Heart left ventricle (tissue), 16 donors: ENCODE measurements around the gene NPC1L1. TPM values are rescaled to one million over a fixed set of nuclear protein-coding genes. Genes with fewer than 3 reads are reported as not detected.
"Not testable (repeated sequence)": the region's sequence is repeated elsewhere in the genome, so short reads cannot be mapped to it uniquely, and the experiment has no call there.

Source experiments
- ATAC-seq, 4 donors: fragments of 200-7000 bp; cut with Tn5 transposase; one replicate each; pipeline ENCODE4 v1.9.1; 2020 to 2022; ENCODE audit warnings: moderate library complexity in 4 of 4, mild to moderate bottlenecking in 3 of 4, moderate number of reproducible peaks in 1 of 4
- DNase-seq, 5 donors: peaks; one replicate each; pipeline ENCODE4 v3.0.0-alpha.2; 2020
- H3K27ac ChIP-seq, 12 donors: fragments of 200-600 bp; sonication (generic) in 4 of 12; one replicate each; pipeline versions ENCODE4 v1.5.0 to v1.8.0; 2016 to 2022; ENCODE audit warnings: mild to moderate bottlenecking in 2 of 12
- H3K27me3 ChIP-seq, 9 donors: fragments of 200-600 bp; sonication (generic) in 2 of 9; one replicate each; pipeline versions ENCODE4 v1.5.1 to v1.8.0; 2016 to 2022; ENCODE audit warnings: mild to moderate bottlenecking in 3 of 9
- H3K36me3 ChIP-seq, 9 donors: fragments of 200-600 bp; sonication (generic) in 2 of 9; one replicate each; pipeline versions ENCODE4 v1.5.0 to v1.8.0; 2018 to 2022; ENCODE audit warnings: mild to moderate bottlenecking in 2 of 9
- H3K4me1 ChIP-seq, 12 donors: fragments of 200-600 bp; sonication (generic) in 4 of 12; one replicate each; pipeline versions ENCODE4 v1.5.0 to v1.8.0; 2016 to 2022; ENCODE audit warnings: mild to moderate bottlenecking in 3 of 12
- H3K4me3 ChIP-seq, 12 donors: fragments of 200-600 bp; sonication (generic) in 4 of 12; one replicate each; pipeline versions ENCODE4 v1.5.0 to v1.8.0; 2017 to 2022; ENCODE audit warnings: mild to moderate bottlenecking in 9 of 12, moderate library complexity in 4 of 12
- H3K9me3 ChIP-seq, 12 donors: fragments of 200-600 bp; sonication (generic) in 4 of 12; one replicate each; pipeline versions ENCODE4 v1.5.0 to v1.8.0; 2016 to 2022; ENCODE audit warnings: mild to moderate bottlenecking in 1 of 12
- CTCF ChIP-seq, 12 donors: fragments of 200-600 bp; sonication (generic) in 4 of 12; IDR thresholded peaks; one replicate each; pipeline versions ENCODE4 v1.5.0 to v1.8.0; 2018 to 2022; ENCODE audit warnings: antibody characterized with exemption in 12 of 12, mild to moderate bottlenecking in 5 of 12
- POLR2A ChIP-seq, 2 donors: fragments of 450-650 bp; IDR thresholded peaks; one replicate each; pipeline ENCODE4 v1.6.1; 2017; ENCODE audit warnings: antibody characterized with exemption in 2 of 2, mild to moderate bottlenecking in 2 of 2, moderate library complexity in 2 of 2
- WGBS, 4 donors: extraction: QIAGEN DNeasy Blood & Tissue Kit in 2 of 4; methylation state at CpG; one replicate each; pipeline versions ENCODE4 v1.1.5 to v1.1.7; 2013 to 2018; 5-methylcytosine and 5-hydroxymethylcytosine counted together
- intact Hi-C, 10 donors: fragments of 100-400 bp; cut with DNase I; formaldehyde crosslinking; loops; one replicate each; pipeline versions ENCODE4 v1.11.1 to v1.14.2; 2022
- polyA plus RNA-seq, 2 donors: library from polyadenylated mRNA; stranded (reverse); fragments of 200-250 nt; gene quantifications; one replicate each; pipeline ENCODE4 v1.2.3, GENCODE V29; 2013
- total RNA-seq, 9 donors: library from RNA; depleted of rRNA in 2 of 9; stranded (reverse); fragments of >200 nt in 2 of 9; fragmentation: NEBNext Ultra II Directional in 3 of 9; extraction: Animal tissue kit (Norgen Biotek cat#: 25700) in 3 of 9; gene quantifications; one replicate each; pipeline versions ENCODE4 v1.1.0 to v1.2.4, GENCODE V29; 2016 to 2023
- donor health status: ischemic (EF 13 %, LVEDD 7.1; RV severe dilation, severe dysfunction).
- donor health status: healthy with polysubstance abuse.
- donor health status: DM: no; HTN: yes; CAD: no.
- donor health status: DM: no; HTN: no; CAD: no.
- donor health status: ischemic (EF 25% LVEDD 6.9; RV normal size, moderate dysfunction).
- donor health status: ischemic (EF 25% LVEDD 5.7; RV mildly dilated, moderate dysfunction).
- donor health status: healthy.
- donor health status: DM: yes; HTN: yes; CAD: no.
- donor health status: ischemic (EF 35%, LVEDD 5.7; RV mildly dilated, moderate dysfunction).
- donor health status: nonischemic (EF 11% LVEDD 7.7; RV severe dilation, severe dysfunction).
- donor health status: DM: yes; HTN: yes; CAD: no.
- donor health status: PGD.
- donor health status: ischemic (EF 29% LVEDD 5.4; RV normal size, mild dysfunction).
- donor health status: nonischemic (EF 23%, LVEDD 6.1; RV moderate dilation, normal function).

Gene NPC1L1
- total and polyA plus RNA-seq, 11 donors = 0.03 to 0.25 (median 0.13) TPM; not detected in 4

GRCh38 chr7:44512736-44513135, 28.4 kb downstream of the NPC1L1 start:
- WGBS, 4 donors = 82 to 87% (median 85%) methylated on average over 7 of the region's 7 CpGs
- Histone ChIP-seq H3K27me3 (no peaks in the 10 kb centered on the region), H3K4me3 (no peak overlapping the region), H3K27ac (no peak overlapping the region), H3K9me3 (peaks cover 0 to 7% (median 0%) of the 10 kb centered on the region in 12 donors), H3K36me3 (no peaks in the 10 kb centered on the region), H3K4me1 (no peaks in the 10 kb centered on the region)
- intact Hi-C loops = no loop called here
- no peak for DNase-seq
- TF ChIP-seq POLR2A (IDR thresholded peaks at IDR 0.05) = no peak
- TF ChIP-seq CTCF (IDR thresholded peaks at IDR 0.05) = no peak
- no peak for ATAC-seq

DNA sequence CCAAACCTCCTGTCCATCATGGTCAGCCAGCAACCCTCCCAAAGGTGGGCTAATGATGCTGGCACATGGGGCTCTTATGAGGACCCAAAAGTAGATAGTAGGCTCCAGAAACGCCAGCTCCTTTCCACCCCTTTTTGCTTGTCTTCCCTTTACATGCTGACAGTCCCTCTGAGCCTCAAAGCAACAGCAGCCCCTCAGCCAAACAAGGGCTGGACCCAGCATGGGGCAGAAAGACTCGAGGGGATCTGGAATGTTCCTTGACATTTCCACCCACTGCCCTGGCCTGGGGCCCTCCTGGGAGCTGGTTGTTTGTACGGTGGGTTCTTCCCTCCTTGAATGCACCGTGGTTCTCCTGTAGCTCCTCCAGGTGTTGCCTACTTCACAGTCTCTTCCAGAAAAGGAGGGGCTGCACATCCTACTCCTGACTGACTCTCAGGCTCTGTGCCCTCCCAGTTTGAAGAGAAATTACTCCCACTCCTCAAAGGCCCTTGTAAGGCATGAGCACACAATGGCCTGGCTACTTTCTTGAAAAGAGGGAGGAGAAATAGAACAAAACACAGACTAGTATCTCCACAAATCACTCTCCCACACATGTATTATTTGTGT, 29.2 kb downstream of the NPC1L1 start:
- H3K36me3 ChIP-seq = no peaks in the 10 kb centered on the region
- no peaks in the 10 kb centered on the region for H3K27me3 ChIP-seq
- H3K9me3 ChIP-seq = peaks cover 0 to 7% (median 0%) of the 10 kb centered on the region in 12 donors
- DNase-seq (no peak), ATAC-seq (no peak)
- 45 to 66% (median 60%) methylated on average over 4 of the region's 4 CpGs for WGBS, 4 donors
- H3K4me3 ChIP-seq = no peak overlapping the region
- intact Hi-C loops = no loop called here
- H3K27ac ChIP-seq = no peak overlapping the region
- no peak for TF ChIP-seq POLR2A (IDR thresholded peaks at IDR 0.05)
- no peak for TF ChIP-seq CTCF (IDR thresholded peaks at IDR 0.05)
- no peaks in the 10 kb centered on the region for H3K4me1 ChIP-seq

GRCh38 chr7:44511236-44511635, 29.9 kb downstream of the NPC1L1 start:
- 85 to 94% (median 88%) methylated on average over 1 of the region's 1 CpG for WGBS, 4 donors
- Histone ChIP-seq H3K4me1 (no peaks in the 10 kb centered on the region), H3K27me3 (no peaks in the 10 kb centered on the region), H3K9me3 (peaks cover 0 to 7% (median 0%) of the 10 kb centered on the region in 12 donors), H3K4me3 (no peak overlapping the region), H3K27ac (no peak overlapping the region), H3K36me3 (no peaks in the 10 kb centered on the region)
- no peak for DNase-seq
- ATAC-seq = no peak
- intact Hi-C loops = no loop called here
- TF ChIP-seq CTCF (IDR thresholded peaks at IDR 0.05) (no peak), POLR2A (IDR thresholded peaks at IDR 0.05) (no peak)

DNA sequence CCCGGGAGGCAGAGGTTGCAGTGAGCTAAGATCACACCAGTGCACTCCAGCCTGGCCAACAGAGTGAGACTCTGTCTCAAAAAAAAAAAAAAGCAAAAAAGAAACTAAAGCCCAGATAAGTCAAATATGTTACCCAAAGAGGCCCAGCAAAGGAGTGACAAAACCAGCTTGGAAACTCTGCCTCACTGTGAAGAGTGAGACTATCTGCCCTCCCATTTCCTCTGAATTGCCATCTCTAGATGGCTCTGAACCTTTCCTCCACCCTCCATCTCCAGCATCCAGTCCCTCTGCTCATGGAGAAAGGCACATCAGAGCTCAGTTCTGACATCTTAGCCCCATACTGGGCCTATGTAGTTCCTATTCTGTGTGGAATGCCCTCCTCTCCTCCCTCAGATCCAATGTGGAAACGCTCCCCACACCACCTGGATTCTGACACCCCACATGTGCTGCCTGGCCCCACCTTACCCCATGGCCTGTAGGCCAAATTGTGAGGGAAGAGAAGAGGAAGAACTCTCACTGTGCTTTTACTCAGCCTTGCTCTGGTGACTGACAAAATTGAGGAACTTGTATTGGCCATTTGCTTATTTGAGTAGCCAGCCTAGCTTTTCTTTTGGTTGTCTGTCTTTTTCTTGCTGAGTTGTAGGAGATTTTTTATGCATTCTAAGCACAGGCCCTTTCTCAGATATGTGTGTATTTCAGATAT, 32.7 kb downstream of the NPC1L1 start:
- intact Hi-C loops = loop anchor here in 1 of 10 donors (5.0 kb wide), 1 partner anchor 49 kb away; no protein-coding TSS in a partner anchor
- Histone ChIP-seq H3K27me3 (no peaks in the 10 kb centered on the region), H3K4me1 (no peaks in the 10 kb centered on the region), H3K36me3 (no peaks in the 10 kb centered on the region), H3K4me3 (no peak overlapping the region), H3K27ac (no peak overlapping the region), H3K9me3 (peaks cover 0 to 7% (median 0%) of the 10 kb centered on the region in 12 donors)
- no peak for TF ChIP-seq POLR2A (IDR thresholded peaks at IDR 0.05)
- TF ChIP-seq CTCF (IDR thresholded peaks at IDR 0.05) = no peak
- ATAC-seq (no peak), DNase-seq (no peak)
- 55 to 62% (median 59%) methylated on average over 2 of the region's 2 CpGs for WGBS, 4 donors

- H3K27ac ChIP-seq, H3K9me3 ChIP-seq, H3K4me3 ChIP-seq, DNase-seq, H3K4me1 ChIP-seq, H3K36me3 ChIP-seq, H3K27me3 ChIP-seq, ATAC-seq: not testable (repeated sequence)
- intact Hi-C loops = loop anchor here in 1 of 10 donors (5.0 kb wide), 1 partner anchor 51 kb away; no protein-coding TSS in a partner anchor
- 61 to 77% (median 68%) methylated on average over 3 of the region's 3 CpGs for WGBS, 4 donors
Observed at GRCh38 chr7:44506592-44507288, 34.4 kb downstream of the NPC1L1 start.
